ENCODE measurements around the gene GREB1.
A peak's percentile ranks its signal among the peaks of the same experiment; 100 is the strongest.

Gene GREB1

GRCh38 chr2:11669454-11670291 is 135.8 kb downstream of the GREB1 start, which contains the start of gene NTSR2:
Gene NTSR2, minus strand, starts transcription at chr2:11670195. Its CDS starts 66 bp downstream, at chr2:11670129.
- DNase-seq = no peak

- no peak for DNase-seq
These were observed 138.6 kb downstream of the GREB1 start for GRCh38 chr2:11672407-11672806.

GRCh38 chr2:11674983-11675382 is 141.1 kb downstream of the GREB1 start:
- no peak for DNase-seq

GRCh38 chr2:11675423-11676112 is 141.7 kb downstream of the GREB1 start:
- no peak for DNase-seq

- DNase-seq = peak; percentile 29
These were observed 142.8 kb downstream of the GREB1 start for GRCh38 chr2:11676640-11677039.

GRCh38 chr2:11677136-11678055 is 143.6 kb downstream of the GREB1 start:
- DNase-seq = no peak

GRCh38 chr2:11678306-11678960 is 144.6 kb downstream of the GREB1 start:
- DNase-seq = peak; percentile 33

- DNase-seq = no peak
These were observed 145.2 kb downstream of the GREB1 start for GRCh38 chr2:11679016-11679415.

GRCh38 chr2:11679486-11680181 is 145.8 kb downstream of the GREB1 start:
- no peak for DNase-seq

- DNase-seq = no peak
These were observed 146.5 kb downstream of the GREB1 start for GRCh38 chr2:11680182-11680900.

- no peak for DNase-seq
These were observed 147.3 kb downstream of the GREB1 start for GRCh38 chr2:11680901-11681721.

- peak; percentile 73 for DNase-seq
These were observed 148.1 kb downstream of the GREB1 start for GRCh38 chr2:11681722-11682589.

- no peak for DNase-seq
These were observed 148.7 kb downstream of the GREB1 start for GRCh38 chr2:11682590-11682915.

- no peak for DNase-seq
These were observed 149.6 kb downstream of the GREB1 start for GRCh38 chr2:11683476-11683875.

- DNase-seq = no peak
These were observed 150.1 kb downstream of the GREB1 start for GRCh38 chr2:11683966-11684365.

GRCh38 chr2:11684894-11685460 is 151.1 kb downstream of the GREB1 start:
- DNase-seq = no peak

GRCh38 chr2:11685906-11686470 is 152.1 kb downstream of the GREB1 start:
- DNase-seq = no peak

- no peak for DNase-seq
These were observed 153.9 kb downstream of the GREB1 start for GRCh38 chr2:11687736-11688135.

Measured in NCI-H2107 (cell line).